Activated naive CD4-positive, alpha-beta T cell treated with anti-CD3 and anti-CD28 coated beads for 36 hours (primary cell): ENCODE measurements around the gene USE1. TPM values are rescaled to one million over a fixed set of nuclear protein-coding genes. Genes with fewer than 3 reads are reported as not detected.

ENCODE experiments used
- CTCF ChIA-PET: fragments of 350-600 bp; sonication (Branson Sonifier 250); formaldehyde crosslinking; loops from one replicate; lab custom pipeline; 2021; ENCODE audit warnings: antibody characterized with exemption; lab: Charles Lee
- DNase-seq: peaks from one replicate; pipeline ENCODE4 v3.0.0-alpha.2; 2020
- H3K27ac Mint-ChIP-seq: one replicate; pipeline ENCODE4 v1.8.0; 2021; ENCODE audit warnings: mild to moderate bottlenecking, mixed read lengths
- H3K27me3 Mint-ChIP-seq: one replicate; pipeline ENCODE4 v1.8.0; 2021; ENCODE audit warnings: low read depth, mixed read lengths
- H3K36me3 Mint-ChIP-seq: one replicate; pipeline ENCODE4 v1.8.0; 2021; ENCODE audit warnings: low read depth, mixed read lengths
- H3K4me1 Mint-ChIP-seq: one replicate; pipeline ENCODE4 v1.8.0; 2021; ENCODE audit warnings: low read depth, mixed read lengths
- H3K4me3 Mint-ChIP-seq: one replicate; pipeline ENCODE4 v1.8.0; 2021; ENCODE audit warnings: mild to moderate bottlenecking, moderate library complexity, mixed read lengths
- H3K9me3 Mint-ChIP-seq: one replicate; pipeline ENCODE4 v1.8.0; 2021; ENCODE audit warnings: mixed read lengths
- intact Hi-C: fragments of 100-400 bp; cut with micrococcal nuclease; formaldehyde crosslinking; loops from one replicate; pipeline ENCODE4 v1.15.1; 2023
- total RNA-seq, 2 experiments: library from RNA; stranded (reverse); gene quantifications; one replicate each; pipeline ENCODE4 v1.2.3, GENCODE V29; 2021

The USE1 gene
- total RNA-seq, 2 experiments from 2014 or later, result 24.7 to 25.3 TPM

GRCh38 chr19:17249887-17250548, 34.9 kb downstream of the USE1 start:
- CTCF ChIA-PET, result interaction anchor here (1.1 to 1.5 kb wide), 2 partner anchors 10 to 137 kb away, joined by 4 to 6 read pairs; no protein-coding TSS in a partner anchor
- intact Hi-C loops, result no loop called here
- Mint-ChIP-seq H3K4me1 (peaks cover 4% of the 10 kb centered on the region), H3K27ac (no peak overlapping the region), H3K4me3 (no peak overlapping the region), H3K9me3 (no peaks in the 10 kb centered on the region), H3K36me3 (no peaks in the 10 kb centered on the region), H3K27me3 (no peaks in the 10 kb centered on the region)
- no peak for DNase-seq

GRCh38 chr19:17254636-17255035, 39.5 kb downstream of the USE1 start:
- Mint-ChIP-seq H3K4me1 (no peaks in the 10 kb centered on the region), H3K36me3 (no peaks in the 10 kb centered on the region), H3K4me3 (no peak overlapping the region), H3K27ac (no peak overlapping the region), H3K9me3 (no peaks in the 10 kb centered on the region), H3K27me3 (no peaks in the 10 kb centered on the region)
- CTCF ChIA-PET, result interaction anchor here (0.7 to 1.6 kb wide), 2 partner anchors 29 to 70 kb away, joined by 4 read pairs; no protein-coding TSS in a partner anchor
- DNase-seq, result no peak
- intact Hi-C loops, result no loop called here

- DNase-seq, result no peak
- intact Hi-C loops, result no loop called here
- CTCF ChIA-PET, result interaction anchor here (0.7 to 1.6 kb wide), 2 partner anchors 28 to 70 kb away, joined by 4 read pairs; no protein-coding TSS in a partner anchor
- no peaks in the 10 kb centered on the region for H3K4me1 Mint-ChIP-seq
- no peaks in the 10 kb centered on the region for H3K36me3 Mint-ChIP-seq
- H3K9me3 Mint-ChIP-seq, result no peaks in the 10 kb centered on the region
- no peak overlapping the region for H3K4me3 Mint-ChIP-seq
- H3K27me3 Mint-ChIP-seq, result no peaks in the 10 kb centered on the region
- H3K27ac Mint-ChIP-seq, result no peak overlapping the region
These were observed 40.0 kb downstream of the USE1 start for GRCh38 chr19:17255150-17255621.

GRCh38 chr19:17256130-17256529, 41.0 kb downstream of the USE1 start:
- H3K27me3 Mint-ChIP-seq, result no peaks in the 10 kb centered on the region
- H3K4me1 Mint-ChIP-seq, result peaks cover 5% of the 10 kb centered on the region
- no peak for DNase-seq
- no peak overlapping the region for H3K27ac Mint-ChIP-seq
- CTCF ChIA-PET, result interaction anchor here (0.6 to 1.6 kb wide), 2 partner anchors 71 to 193 kb away, joined by 3 to 4 read pairs; no protein-coding TSS in a partner anchor
- no peaks in the 10 kb centered on the region for H3K9me3 Mint-ChIP-seq
- intact Hi-C loops, result no loop called here
- H3K4me3 Mint-ChIP-seq, result no peak overlapping the region
- no peaks in the 10 kb centered on the region for H3K36me3 Mint-ChIP-seq

- Mint-ChIP-seq H3K4me3 (no peak overlapping the region), H3K27me3 (no peaks in the 10 kb centered on the region), H3K36me3 (no peaks in the 10 kb centered on the region), H3K27ac (no peak overlapping the region), H3K9me3 (no peaks in the 10 kb centered on the region), H3K4me1 (peaks cover 5% of the 10 kb centered on the region)
- DNase-seq, result no peak
- intact Hi-C loops, result no loop called here
- CTCF ChIA-PET, result interaction anchor here (0.6 to 6.0 kb wide), 10 partner anchors 9 to 190 kb away, joined by 3 to 59 read pairs (median 4); partner anchors contain the start of gene ANKLE1
These were observed 44.1 kb downstream of the USE1 start for GRCh38 chr19:17259118-17259780.

- H3K27ac Mint-ChIP-seq, result no peak overlapping the region
- intact Hi-C loops, result loop anchor here (1.0 kb wide), 1 partner anchor 193 kb away; no protein-coding TSS in a partner anchor
- H3K27me3 Mint-ChIP-seq, result no peaks in the 10 kb centered on the region
- CTCF ChIA-PET, result interaction anchor here (0.6 to 6.0 kb wide), 14 partner anchors 10 to 211 kb away, joined by 3 to 59 read pairs (median 5); partner anchors contain the start of gene ANKLE1
- H3K4me1 Mint-ChIP-seq, result peaks cover 10% of the 10 kb centered on the region
- H3K4me3 Mint-ChIP-seq, result no peak overlapping the region
- no peak for DNase-seq
- H3K36me3 Mint-ChIP-seq, result no peaks in the 10 kb centered on the region
- no peaks in the 10 kb centered on the region for H3K9me3 Mint-ChIP-seq
These were observed 44.8 kb downstream of the USE1 start for GRCh38 chr19:17259934-17260333.

- Mint-ChIP-seq H3K27ac (no peak overlapping the region), H3K9me3 (no peaks in the 10 kb centered on the region), H3K4me1 (peaks cover 10% of the 10 kb centered on the region), H3K4me3 (no peak overlapping the region), H3K36me3 (no peaks in the 10 kb centered on the region), H3K27me3 (no peaks in the 10 kb centered on the region)
- CTCF ChIA-PET, result interaction anchor here (0.6 to 6.0 kb wide), 15 partner anchors 18 to 403 kb away, joined by 3 to 59 read pairs (median 4); partner anchors contain the start of gene ANKLE1
- intact Hi-C loops, result loop anchor here (1.0 kb wide), 2 partner anchors 21 to 194 kb away; no protein-coding TSS in a partner anchor
- peak; percentile 95 for DNase-seq
These were observed 45.7 kb downstream of the USE1 start for GRCh38 chr19:17260842-17261325.

GRCh38 chr19:17262557-17262956, 47.4 kb downstream of the USE1 start:
- intact Hi-C loops, result no loop called here
- H3K27ac Mint-ChIP-seq, result no peak overlapping the region
- CTCF ChIA-PET, result interaction anchor here (0.6 to 6.0 kb wide), 2 partner anchors 19 to 186 kb away, joined by 4 to 59 read pairs; partner anchors contain the start of gene ANKLE1
- H3K4me1 Mint-ChIP-seq, result peaks cover 17% of the 10 kb centered on the region
- no peak for DNase-seq
- H3K9me3 Mint-ChIP-seq, result no peaks in the 10 kb centered on the region
- no peaks in the 10 kb centered on the region for H3K36me3 Mint-ChIP-seq
- H3K4me3 Mint-ChIP-seq, result no peak overlapping the region
- H3K27me3 Mint-ChIP-seq, result no peaks in the 10 kb centered on the region

GRCh38 chr19:17263712-17264640, 48.8 kb downstream of the USE1 start:
- H3K27ac Mint-ChIP-seq, result peak overlapping the region; percentile 32
- H3K4me3 Mint-ChIP-seq, result no peak overlapping the region
- intact Hi-C loops, result no loop called here
- DNase-seq, result no peak
- CTCF ChIA-PET, result interaction anchor here (0.6 to 5.3 kb wide), 4 partner anchors 15 to 202 kb away, joined by 3 to 38 read pairs (median 4); partner anchors contain the start of gene ANKLE1
- H3K9me3 Mint-ChIP-seq, result no peaks in the 10 kb centered on the region
- H3K4me1 Mint-ChIP-seq, result peaks cover 25% of the 10 kb centered on the region
- H3K27me3 Mint-ChIP-seq, result no peaks in the 10 kb centered on the region
- H3K36me3 Mint-ChIP-seq, result no peaks in the 10 kb centered on the region

- intact Hi-C loops, result no loop called here
- H3K9me3 Mint-ChIP-seq, result no peaks in the 10 kb centered on the region
- peaks cover 1% of the 10 kb centered on the region for H3K36me3 Mint-ChIP-seq
- peaks cover 25% of the 10 kb centered on the region for H3K4me1 Mint-ChIP-seq
- peak within 1 kb of the TSS; percentile 36 for H3K27ac Mint-ChIP-seq
- no peaks in the 10 kb centered on the region for H3K27me3 Mint-ChIP-seq
- no peak within 1 kb of the TSS for H3K4me3 Mint-ChIP-seq
- CTCF ChIA-PET, result interaction anchor here (0.9 to 5.3 kb wide), 3 partner anchors 16 to 201 kb away, joined by 3 to 38 read pairs (median 4); partner anchors contain the start of gene ANKLE1
- DNase-seq, result no peak
These were observed 49.5 kb downstream of the USE1 start, which contains the start of gene USHBP1 for GRCh38 chr19:17264641-17264979. TSS of gene USHBP1 (minus strand) at chr19:17264745. CDS start at chr19:17264299, 446 bp downstream.

- Mint-ChIP-seq H3K27ac (no peak overlapping the region), H3K36me3 (peaks cover 6% of the 10 kb centered on the region), H3K4me3 (no peak overlapping the region), H3K4me1 (peaks cover 21% of the 10 kb centered on the region), H3K9me3 (no peaks in the 10 kb centered on the region), H3K27me3 (no peaks in the 10 kb centered on the region)
- CTCF ChIA-PET, result interaction anchor here (0.6 to 5.3 kb wide), 4 partner anchors 12 to 310 kb away, joined by 3 to 38 read pairs (median 4); partner anchors contain the start of gene ANKLE1
- intact Hi-C loops, result loop anchor here (2.0 to 5.0 kb wide), 2 partner anchors 191 to 439 kb away; partner anchors contain the start of genes HAUS8, MYO9B and SIN3B
- no peak for DNase-seq
These were observed 50.9 kb downstream of the USE1 start for GRCh38 chr19:17266026-17266425.
